Bronchial epithelial cell (primary cell): Measurements from ENCODE around the gene LCLAT1. TPM values are rescaled to one million over a fixed set of nuclear protein-coding genes. Genes with fewer than 3 reads are reported as not detected.

Source experiments
- DNase-seq: peaks from one replicate; pipeline ENCODE4 v3.0.0-alpha.2; 2010; ENCODE audit warnings: low read depth
- FAIRE-seq: peaks from 2 replicates; lab custom pipeline; 2011; peaks lifted over from hg19 to GRCh38; lab: Jason Lieb, UNC
- H3K27me3 ChIP-seq: 2 replicates; pipeline ENCODE4 v1.5.1; 2011; ENCODE audit warnings: low read length; ENCODE audit not compliant: control insufficient read depth, insufficient read depth
- H3K36me3 ChIP-seq: 2 replicates; pipeline ENCODE4 v1.5.1; 2011; ENCODE audit warnings: low read length; ENCODE audit not compliant: control insufficient read depth, insufficient read depth
- H3K4me3 ChIP-seq: 2 replicates; pipeline ENCODE4 v1.5.1; 2011; ENCODE audit warnings: mild to moderate bottlenecking, low read depth, low read length, control low read depth
- total RNA-seq: library from RNA; depleted of rRNA; stranded (reverse); fragments of >200 nt; gene quantifications from 2 replicates; pipeline ENCODE4 v1.2.1, GENCODE V29; 2014
- TF ChIP-seq, protein P1 (sequence below): IDR thresholded peaks from 2 replicates; pipeline ENCODE4 v1.5.1; 2011; ENCODE audit warnings: mild to moderate bottlenecking, moderate library complexity, low read length, control low read depth, inconsistent platforms; ENCODE audit not compliant: insufficient read depth, severe bottlenecking

The LCLAT1 gene
- total RNA-seq, 1 donor from 2014 or later: 8.7 TPM

DNA sequence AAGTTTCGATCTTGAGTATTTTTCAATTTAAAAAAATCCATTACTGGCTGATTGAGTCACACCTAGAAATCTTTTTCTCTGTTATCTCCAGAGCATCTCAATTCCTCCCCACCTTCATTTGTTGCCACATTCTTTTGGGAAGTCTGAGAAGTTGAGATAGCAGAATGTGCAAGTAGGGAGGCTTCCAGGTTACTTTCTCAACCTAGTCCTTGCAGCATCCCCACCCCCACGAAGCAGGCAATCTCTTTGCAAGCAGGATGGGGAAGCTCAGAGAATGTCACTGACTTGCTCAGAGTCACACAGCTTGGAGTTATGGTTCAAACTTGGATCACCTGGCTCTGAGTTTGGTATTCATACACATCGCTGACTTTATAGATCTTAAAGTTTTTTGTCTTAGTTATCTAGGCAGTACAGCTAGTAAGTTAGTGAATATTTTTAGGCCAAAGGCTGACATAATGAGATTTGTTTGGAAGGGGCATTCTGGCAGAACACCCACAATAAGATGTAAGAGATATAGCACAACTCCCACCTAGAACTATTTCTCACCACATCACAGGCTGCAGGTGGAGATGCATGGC lies 25.9 kb upstream of the LCLAT1 start:
- DNase-seq (no peak), FAIRE-seq (no peak)
- no peaks in the 10 kb centered on the region for H3K36me3 ChIP-seq

DNA sequence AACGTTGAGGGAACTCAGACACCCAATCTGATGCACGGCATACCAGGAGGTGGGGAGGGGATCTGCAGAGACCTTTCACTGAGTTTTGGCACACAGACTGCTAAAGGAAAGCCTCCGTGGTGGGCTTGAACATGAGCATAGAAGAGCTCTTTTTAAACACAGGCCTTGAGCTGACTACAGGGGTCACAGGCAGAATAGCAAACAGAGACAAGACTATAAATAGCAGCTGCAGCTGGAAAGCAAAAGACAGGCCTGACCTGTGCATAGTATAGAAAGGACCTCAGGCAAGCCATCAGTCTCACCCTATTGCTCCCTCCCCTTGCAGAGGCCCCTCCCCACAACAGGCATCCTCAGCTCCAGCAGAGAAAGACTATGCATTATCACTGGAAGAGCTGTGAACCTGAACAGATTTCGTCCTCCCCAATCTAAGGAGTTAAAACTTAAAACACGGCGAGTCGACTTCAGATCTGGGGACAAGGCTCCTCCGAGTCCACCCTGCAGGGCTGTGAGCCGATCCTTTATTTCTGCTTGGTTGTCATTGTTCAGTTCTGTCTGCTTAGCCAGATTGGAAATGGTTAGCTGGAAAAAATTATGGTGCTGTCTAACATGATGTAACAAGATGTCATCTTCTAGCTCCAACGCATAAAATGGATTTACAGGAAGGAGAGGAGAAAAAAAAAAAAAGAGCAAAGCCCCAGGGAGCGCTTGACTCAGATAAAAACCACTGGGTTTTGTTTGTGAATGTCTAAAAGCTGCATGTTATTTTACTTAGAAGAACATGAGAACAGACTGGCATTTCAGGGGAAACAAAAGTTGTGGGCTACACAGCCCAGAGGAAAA lies 25.2 kb upstream of the LCLAT1 start:
- Histone ChIP-seq H3K4me3 (no peak overlapping the region), H3K36me3 (no peaks in the 10 kb centered on the region), H3K27me3 (no peaks in the 10 kb centered on the region)
- peak; percentile 46 for DNase-seq
- TF ChIP-seq, protein P1, sequence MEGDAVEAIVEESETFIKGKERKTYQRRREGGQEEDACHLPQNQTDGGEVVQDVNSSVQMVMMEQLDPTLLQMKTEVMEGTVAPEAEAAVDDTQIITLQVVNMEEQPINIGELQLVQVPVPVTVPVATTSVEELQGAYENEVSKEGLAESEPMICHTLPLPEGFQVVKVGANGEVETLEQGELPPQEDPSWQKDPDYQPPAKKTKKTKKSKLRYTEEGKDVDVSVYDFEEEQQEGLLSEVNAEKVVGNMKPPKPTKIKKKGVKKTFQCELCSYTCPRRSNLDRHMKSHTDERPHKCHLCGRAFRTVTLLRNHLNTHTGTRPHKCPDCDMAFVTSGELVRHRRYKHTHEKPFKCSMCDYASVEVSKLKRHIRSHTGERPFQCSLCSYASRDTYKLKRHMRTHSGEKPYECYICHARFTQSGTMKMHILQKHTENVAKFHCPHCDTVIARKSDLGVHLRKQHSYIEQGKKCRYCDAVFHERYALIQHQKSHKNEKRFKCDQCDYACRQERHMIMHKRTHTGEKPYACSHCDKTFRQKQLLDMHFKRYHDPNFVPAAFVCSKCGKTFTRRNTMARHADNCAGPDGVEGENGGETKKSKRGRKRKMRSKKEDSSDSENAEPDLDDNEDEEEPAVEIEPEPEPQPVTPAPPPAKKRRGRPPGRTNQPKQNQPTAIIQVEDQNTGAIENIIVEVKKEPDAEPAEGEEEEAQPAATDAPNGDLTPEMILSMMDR: no peak
- FAIRE-seq: no peak

More for the DNA sequence above, 25.9 kb upstream of the LCLAT1 start:
- Histone ChIP-seq H3K27me3 (no peaks in the 10 kb centered on the region), H3K4me3 (no peak overlapping the region)
- TF ChIP-seq, protein P1: no peak

DNA sequence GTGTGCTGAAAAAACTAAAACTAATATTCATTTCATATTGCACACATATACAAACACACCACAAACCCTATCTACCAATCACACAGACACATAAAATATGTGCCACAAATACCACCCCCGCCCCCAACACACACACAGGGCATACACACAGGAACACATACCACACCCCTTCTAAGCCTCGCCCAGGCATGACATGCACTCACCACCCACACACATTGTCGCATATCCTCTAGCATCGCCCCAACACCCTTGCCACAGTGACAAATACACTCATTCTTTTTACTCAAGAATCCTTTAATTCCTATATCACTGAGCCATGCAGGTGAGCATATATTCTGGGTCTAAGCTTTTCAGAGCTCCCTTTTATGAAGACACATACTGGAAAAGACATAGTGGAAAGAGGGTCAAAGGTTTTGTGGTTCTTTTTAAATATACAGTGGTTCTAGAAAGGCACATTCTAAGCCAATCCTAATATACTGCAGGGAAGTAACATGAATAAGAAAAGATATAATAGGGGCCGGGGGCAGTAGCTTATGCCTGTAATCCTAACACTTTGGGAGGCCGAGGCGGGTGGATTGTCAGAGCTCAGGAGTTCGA lies 24.5 kb upstream of the LCLAT1 start:
- Histone ChIP-seq H3K27me3 (no peaks in the 10 kb centered on the region), H3K4me3 (no peak overlapping the region), H3K36me3 (no peaks in the 10 kb centered on the region)
- FAIRE-seq: no peak
- peak; percentile 65 for DNase-seq
- TF ChIP-seq, protein P1: no peak

DNA sequence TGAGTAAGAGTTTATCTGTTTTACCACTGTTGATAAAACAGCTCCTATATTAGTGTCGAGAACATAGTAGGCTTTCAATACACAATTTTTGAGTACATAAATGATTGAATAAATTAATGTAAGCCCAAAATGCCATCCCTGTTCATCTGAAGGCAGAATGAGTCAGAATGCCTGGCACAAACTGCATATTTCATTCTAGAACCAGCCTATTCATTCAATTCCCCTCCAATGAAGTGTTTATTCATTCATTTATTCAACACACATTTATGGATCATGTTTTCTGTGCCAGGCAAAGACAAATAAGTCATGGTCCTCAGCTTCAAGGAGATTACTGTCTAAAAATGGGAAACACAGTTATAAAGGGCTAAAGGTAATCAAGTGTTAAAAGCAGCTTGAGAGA lies 22.8 kb upstream of the LCLAT1 start:
- Histone ChIP-seq H3K4me3 (no peak overlapping the region), H3K27me3 (no peaks in the 10 kb centered on the region), H3K36me3 (no peaks in the 10 kb centered on the region)
- FAIRE-seq (no peak), DNase-seq (no peak)
- TF ChIP-seq, protein P1: no peak

DNA sequence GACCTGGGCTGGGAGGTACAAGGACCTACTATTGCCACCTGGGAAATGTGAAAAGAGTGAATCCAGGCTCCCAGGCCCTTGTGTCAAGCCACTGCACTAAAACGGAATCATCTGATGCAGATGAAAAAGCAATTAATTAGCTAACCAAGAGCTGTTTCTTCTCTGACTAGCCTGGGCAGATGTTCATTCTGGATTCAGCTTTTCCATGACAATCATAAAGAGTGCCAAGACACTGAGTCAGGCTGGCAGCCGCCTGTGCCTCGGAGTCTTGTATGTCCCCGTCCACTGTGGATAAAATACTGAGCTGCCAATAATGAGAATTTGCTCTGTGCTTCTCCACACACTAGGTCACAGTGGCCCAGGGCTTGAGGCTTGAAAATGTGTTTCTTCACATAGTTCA lies 21.7 kb upstream of the LCLAT1 start:
- Histone ChIP-seq H3K27me3 (no peaks in the 10 kb centered on the region), H3K4me3 (no peak overlapping the region), H3K36me3 (no peaks in the 10 kb centered on the region)
- FAIRE-seq (no peak), DNase-seq (peak; percentile 13)
- TF ChIP-seq, protein P1: no peak
